HG02678 (cell line): Measurements from ENCODE around the gene ILRUN.
"Not testable (repeated sequence)": the region's sequence is repeated elsewhere in the genome, so short reads cannot be mapped to it uniquely, and the experiment has no call there.

Experiments
- ATAC-seq: cut with Tn5 transposase; IDR thresholded peaks from one replicate; pipeline ENCODE4 v1.9.1; 2021; ENCODE audit warnings: mild to moderate bottlenecking, moderate library complexity; ENCODE audit not compliant: unreplicated experiment

ILRUN gene

GRCh38 chr6:34697904-34698559 lies 1.5 kb upstream of the ILRUN start:
- no peak for ATAC-seq

GRCh38 chr6:34697544-34697836 lies 923 bp upstream of the ILRUN start:
- ATAC-seq = no peak

- ATAC-seq = peak; percentile 35
These were observed 303 bp downstream of the ILRUN start for GRCh38 chr6:34696189-34696738.

- no peak for ATAC-seq
These were observed 808 bp downstream of the ILRUN start for GRCh38 chr6:34695729-34696188.

- ATAC-seq = no peak
These were observed 4.3 kb downstream of the ILRUN start for GRCh38 chr6:34692280-34692679.

GRCh38 chr6:34689742-34690141 lies 6.8 kb downstream of the ILRUN start:
- no peak for ATAC-seq

GRCh38 chr6:34688956-34689355 lies 7.6 kb downstream of the ILRUN start:
- no peak for ATAC-seq

GRCh38 chr6:34684919-34685318 lies 11.6 kb downstream of the ILRUN start:
- ATAC-seq = no peak

- no peak for ATAC-seq
These were observed 12.2 kb downstream of the ILRUN start for GRCh38 chr6:34684364-34684763.

- peak; percentile 53 for ATAC-seq
These were observed 15.6 kb downstream of the ILRUN start for GRCh38 chr6:34680802-34681515.

GRCh38 chr6:34680313-34680712 lies 16.3 kb downstream of the ILRUN start:
- ATAC-seq = not testable (repeated sequence)

GRCh38 chr6:34679552-34680253 lies 16.9 kb downstream of the ILRUN start:
- ATAC-seq = no peak

- no peak for ATAC-seq
These were observed 20.4 kb downstream of the ILRUN start for GRCh38 chr6:34676140-34676539.

GRCh38 chr6:34674930-34675329 lies 21.6 kb downstream of the ILRUN start:
- not testable (repeated sequence) for ATAC-seq

GRCh38 chr6:34674268-34674639 lies 22.3 kb downstream of the ILRUN start:
- no peak for ATAC-seq

GRCh38 chr6:34673064-34673463 lies 23.5 kb downstream of the ILRUN start:
- no peak for ATAC-seq

- ATAC-seq = no peak
These were observed 23.9 kb downstream of the ILRUN start for GRCh38 chr6:34672657-34673043.

- ATAC-seq = peak; percentile 83
These were observed 24.5 kb downstream of the ILRUN start for GRCh38 chr6:34671801-34672656.

GRCh38 chr6:34671367-34671766 lies 25.2 kb downstream of the ILRUN start:
- ATAC-seq = no peak

GRCh38 chr6:34668799-34669198 lies 27.8 kb downstream of the ILRUN start:
- not testable (repeated sequence) for ATAC-seq
